ENCODE results near the gene KCNH5.

- TF ChIP-seq CTCF (IDR thresholded peaks at IDR 0.05) (no peak), POLR2A (IDR thresholded peaks at IDR 0.05; ENCODE audit: low read depth) (no peak)
Observed at GRCh38 chr14:62864588-62864987, 180.7 kb downstream of the KCNH5 start.
